HG03571 (cell line): ENCODE data around the gene KRI1.
A peak's percentile ranks its signal among the peaks of the same experiment; 100 is the strongest.
"Not testable (repeated sequence)": the region's sequence is repeated elsewhere in the genome, so short reads cannot be mapped to it uniquely, and the experiment has no call there.

Experiments used
- ATAC-seq: cut with Tn5 transposase; IDR thresholded peaks from one replicate; pipeline ENCODE4 v1.9.1; 2021; ENCODE audit not compliant: unreplicated experiment

The KRI1 gene

GRCh38 chr19:10575011-10575716, 9.4 kb upstream of the KRI1 start:
- ATAC-seq: no peak

- ATAC-seq: no peak
Measured at GRCh38 chr19:10574462-10574861, 8.7 kb upstream of the KRI1 start.

GRCh38 chr19:10573793-10574192, 8.0 kb upstream of the KRI1 start:
- not testable (repeated sequence) for ATAC-seq

DNA sequence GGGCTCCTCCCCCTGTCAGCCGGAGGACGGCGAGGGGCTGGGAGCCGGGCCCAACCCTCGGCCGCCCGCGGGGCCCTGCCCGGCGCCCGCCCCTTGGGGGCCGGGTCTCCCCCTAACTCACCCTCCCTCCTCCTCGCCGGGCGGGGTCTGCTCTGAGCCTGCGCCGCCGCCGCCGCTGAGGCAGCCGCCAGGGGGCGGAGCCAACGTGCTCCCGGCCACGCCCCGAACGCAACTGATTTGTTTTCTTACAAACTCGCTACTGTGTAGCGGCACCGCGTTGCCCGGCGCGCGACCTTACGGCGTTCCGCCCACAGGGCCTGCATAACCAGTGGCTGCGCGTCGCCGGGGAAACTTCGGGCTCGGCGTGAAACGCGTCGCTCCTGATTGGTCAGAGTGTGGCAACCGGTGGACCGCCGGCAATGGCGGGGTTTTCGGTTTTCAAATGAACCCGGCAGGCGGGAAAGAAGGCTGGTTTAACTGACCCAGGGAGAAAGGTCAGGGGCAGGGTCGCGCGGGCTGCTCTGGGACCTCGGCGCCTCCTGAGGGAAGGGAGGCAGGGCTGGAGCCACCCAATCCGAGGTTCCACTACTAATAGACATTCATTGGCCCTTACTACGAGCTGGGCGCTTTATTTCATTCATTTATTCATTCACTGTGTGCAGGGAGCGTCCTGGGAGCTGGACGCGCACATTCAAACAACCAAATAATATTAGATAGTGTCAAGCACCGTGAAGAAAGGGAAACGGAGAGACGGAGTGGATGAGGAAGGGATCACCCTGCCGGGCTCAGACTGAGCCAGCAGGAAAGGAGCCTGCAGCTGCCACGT, 3.2 kb upstream of the KRI1 start, which contains the start of gene CDKN2D:
CDKN2D (minus strand) TSS at position 154 of the 826 bp plus-strand sequence. CDS start 326 bp downstream, outside the sequence.
- peak; percentile 53 for ATAC-seq

DNA sequence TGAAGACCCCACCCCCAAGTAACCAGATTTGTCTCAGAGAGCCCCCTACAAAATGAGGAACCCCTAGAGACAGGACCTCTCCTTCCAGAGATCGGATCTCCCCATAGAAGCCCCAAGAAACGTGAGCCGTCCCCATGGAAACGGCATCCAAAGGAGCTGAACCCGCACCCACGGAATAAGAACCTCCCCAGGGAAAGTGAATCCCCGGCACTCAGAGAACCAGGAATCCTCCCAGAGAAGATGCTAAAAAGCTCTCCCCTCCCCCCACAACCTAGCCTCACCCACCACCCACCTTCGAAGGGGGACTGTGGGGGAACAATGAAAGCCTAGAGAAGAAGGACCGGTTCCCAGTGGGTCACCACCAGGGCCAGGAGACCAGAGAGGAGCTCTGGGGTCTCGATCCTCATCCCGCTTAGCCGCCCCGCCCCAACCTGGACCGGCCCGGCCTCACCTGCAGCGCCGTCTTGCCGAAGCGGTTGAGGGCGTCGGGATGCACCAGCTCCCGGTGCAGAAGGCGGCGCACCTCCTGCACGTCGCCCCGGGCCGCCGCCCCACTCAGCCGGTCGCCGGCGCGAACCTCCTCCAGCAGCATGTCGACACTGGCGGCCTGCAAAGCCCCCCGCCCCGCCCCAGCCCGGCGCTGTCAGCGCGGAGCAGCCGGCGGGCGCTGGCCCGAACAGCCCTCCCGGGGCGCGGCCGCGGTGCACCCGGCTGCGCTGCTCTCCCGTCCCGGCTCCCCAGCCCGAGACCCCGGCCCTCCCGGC, 2.4 kb upstream of the KRI1 start:
- ATAC-seq: peak; percentile 2

DNA sequence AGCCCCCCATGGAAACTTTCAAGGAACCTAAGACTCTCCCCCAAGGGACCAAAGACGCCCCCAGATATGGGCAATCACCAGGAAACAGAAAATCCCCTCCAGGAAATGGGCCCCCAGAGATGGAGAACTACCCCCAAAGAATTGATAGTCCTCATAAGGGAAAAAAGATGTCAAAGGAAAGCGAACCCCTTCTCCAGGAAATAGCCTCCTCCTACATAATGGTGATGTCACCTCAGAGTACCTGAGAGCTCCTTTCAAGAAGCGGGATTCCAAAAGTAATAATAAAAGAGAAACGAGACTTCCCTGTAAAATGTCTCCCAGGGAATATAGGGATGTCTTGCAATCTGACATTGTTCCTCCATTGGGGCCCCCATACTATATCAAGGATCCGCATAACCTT, 1.8 kb upstream of the KRI1 start:
- ATAC-seq: no peak

GRCh38 chr19:10566658-10567410, 1.0 kb upstream of the KRI1 start:
- peak; percentile 24 for ATAC-seq

- ATAC-seq: no peak
Measured at GRCh38 chr19:10566408-10566657, 523 bp upstream of the KRI1 start.

- no peak for ATAC-seq
Measured at GRCh38 chr19:10565028-10565566, 713 bp downstream of the KRI1 start.

GRCh38 chr19:10562609-10563008, 3.2 kb downstream of the KRI1 start:
- ATAC-seq: no peak

GRCh38 chr19:10560154-10560553, 5.7 kb downstream of the KRI1 start:
- ATAC-seq: no peak

DNA sequence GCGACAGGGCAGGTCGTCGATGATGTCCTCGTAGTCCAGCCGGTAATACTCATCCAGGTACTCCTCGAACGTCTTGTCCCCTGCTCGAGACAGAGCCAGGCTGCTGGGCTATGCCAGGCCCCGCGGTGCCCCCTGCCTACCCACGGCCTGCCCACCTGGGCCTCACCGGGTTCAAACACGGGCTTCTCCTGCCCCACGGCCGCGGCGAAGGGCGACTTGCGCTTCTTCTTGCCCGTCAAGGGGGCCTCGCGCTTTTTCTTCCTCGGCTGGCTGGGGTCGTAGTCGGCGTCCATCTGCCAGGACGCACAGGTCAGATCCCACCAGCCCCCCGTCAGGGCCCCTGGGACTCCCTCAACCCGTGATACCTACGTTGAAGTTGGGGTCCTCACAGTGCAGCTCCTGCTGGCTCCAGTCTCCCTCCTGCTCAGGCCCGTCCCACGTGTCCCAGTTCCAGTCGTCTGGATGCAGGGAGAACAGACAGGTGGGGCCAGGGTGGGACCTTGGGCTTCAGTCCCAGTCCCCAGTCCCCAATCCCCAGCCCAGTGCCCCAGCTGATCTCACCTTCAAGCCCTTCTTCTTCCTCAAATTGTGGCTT, 8.1 kb downstream of the KRI1 start:
- ATAC-seq: no peak

DNA sequence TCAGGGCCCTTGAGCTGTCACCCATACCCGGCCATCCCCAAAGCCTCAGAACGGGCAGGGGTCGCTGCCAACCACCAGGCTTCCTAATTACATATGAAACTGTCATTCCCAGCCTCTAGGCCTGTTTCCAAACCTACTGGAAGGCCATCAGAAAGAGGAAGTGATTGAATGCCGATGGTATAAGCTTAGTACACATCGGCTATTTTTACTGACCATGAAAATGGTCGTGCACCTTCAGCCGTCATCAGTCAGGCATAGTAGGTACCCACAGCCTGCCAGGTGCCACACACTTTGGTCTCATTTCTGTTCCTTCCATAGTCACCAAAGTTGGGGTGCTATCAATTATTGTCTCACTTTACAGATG, 10.2 kb downstream of the KRI1 start:
- ATAC-seq: no peak

DNA sequence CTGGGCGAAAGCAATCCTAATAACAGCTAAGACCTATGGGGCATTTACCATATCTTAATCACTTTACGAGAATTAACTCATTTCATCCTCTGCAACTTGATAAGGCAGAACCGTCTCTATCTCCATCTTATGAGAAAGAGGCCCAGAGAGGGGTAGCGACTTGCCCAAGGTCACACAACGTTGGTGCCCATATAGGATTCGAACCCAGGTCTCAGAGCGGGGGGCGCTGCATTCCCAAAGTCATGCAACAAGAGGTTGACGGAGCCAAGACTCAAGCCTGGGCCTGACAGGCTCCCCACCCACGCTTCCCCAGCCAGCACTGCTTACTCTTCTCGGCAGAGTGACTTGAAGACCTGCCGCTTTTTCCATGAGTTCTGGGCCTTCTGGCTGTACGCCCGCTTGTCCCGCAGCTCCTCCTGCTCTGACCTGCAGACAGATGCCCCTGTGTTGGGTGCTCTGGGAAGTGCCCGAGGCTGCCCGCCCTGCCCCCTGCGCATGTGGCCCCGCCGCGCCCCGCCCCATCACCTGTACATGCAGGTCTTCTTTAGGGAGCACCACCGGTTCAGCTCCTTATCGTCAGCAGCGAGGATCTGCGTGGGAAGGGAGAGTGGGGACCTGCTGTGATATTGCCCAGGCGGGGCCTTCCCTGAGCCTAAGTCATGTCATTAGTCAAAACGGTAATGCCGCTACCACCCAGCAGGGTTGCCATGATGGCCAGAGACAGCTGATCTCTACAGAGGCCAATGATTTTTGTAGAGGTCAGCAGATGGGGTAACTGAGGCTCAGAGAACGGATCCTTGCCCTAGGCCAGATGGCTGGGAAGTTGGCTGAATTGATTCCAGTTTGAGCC, 10.8 kb downstream of the KRI1 start:
- no peak for ATAC-seq

DNA sequence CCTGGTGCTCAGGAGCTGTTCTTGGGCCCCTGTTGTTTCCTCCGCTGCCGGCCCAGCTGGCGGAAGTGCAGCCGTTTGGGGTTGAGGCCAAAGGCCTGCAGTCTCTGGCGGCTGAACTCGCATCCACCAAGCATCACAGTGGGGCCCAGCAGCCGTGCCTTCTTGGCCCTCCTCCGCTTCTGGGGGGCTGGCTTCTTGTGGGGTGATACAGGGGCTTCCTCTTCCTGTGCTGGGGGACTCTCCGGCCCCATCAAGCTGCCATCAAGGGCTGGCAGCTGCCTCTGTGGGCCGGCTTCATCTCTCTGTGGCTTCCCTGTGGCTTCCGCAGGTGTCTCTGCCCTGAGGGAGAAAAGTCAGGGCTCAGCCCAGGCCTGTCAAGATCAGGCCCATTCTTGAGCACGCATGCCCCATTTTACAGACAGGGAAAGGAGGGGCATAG, 11.8 kb downstream of the KRI1 start:
- peak; percentile 53 for ATAC-seq

DNA sequence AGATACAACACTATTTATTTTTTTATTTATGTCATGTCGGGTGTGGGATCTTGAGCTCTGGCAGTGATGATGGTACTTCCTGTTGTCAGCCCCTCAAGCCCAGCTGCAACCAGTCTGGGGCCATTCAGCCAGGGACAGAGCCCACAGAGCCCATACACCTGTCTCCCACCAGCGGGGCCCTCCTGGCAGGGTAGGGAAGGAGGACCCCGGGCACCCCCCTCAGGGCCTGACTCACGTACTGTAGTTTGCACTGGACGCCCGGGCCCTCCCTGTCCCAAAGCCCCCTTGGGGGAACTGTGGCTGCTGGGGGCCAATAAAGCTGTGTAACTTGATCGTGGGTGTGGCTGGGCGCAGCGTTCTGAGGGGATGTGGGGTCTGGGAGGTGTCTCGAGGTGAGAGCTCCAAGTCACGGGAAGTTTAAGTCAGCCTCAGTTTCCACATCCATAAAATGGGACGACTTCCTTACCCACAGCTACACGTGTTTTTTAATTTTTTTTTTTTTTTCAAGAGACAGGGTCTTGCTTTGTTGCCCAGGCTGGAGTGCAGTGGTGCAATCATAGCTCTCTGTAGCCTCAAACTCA, 12.6 kb downstream of the KRI1 start:
- ATAC-seq: no peak

DNA sequence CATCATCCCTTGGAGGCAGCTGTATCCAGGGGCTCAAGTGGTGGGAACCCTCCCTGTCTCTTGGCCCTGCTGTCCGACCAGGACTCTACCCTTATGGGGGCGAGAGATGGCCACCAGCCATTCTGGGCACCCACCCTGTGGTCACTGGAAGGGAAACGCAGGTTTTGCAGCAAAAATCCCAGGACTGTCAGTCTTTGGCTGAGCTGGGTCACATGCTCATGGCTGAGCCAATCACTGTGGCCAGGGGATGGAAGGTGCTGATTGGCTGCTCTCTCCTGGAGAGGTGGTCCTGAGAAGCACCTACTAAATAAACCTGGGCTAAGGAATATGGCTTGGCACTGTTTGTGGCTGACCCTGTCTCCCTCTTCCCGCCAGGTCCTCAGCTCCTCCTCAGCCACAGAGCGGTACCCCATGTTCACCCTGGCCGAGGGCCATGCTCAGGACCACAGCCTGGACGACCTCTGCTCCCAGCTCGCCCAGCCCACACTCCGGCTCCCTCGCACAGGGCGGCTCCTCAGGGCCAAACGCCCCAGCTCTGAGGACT, 13.2 kb downstream of the KRI1 start:
- no peak for ATAC-seq

GRCh38 chr19:10551698-10552301, 14.0 kb downstream of the KRI1 start:
- ATAC-seq: no peak
